Liver (tissue), 3 donors: ENCODE data around the gene NAA40.

Experiments
- GABPA ChIP-seq, 2 donors: IDR thresholded peaks in 1 of 2; conservative IDR thresholded peaks in 1 of 2; 2 replicates each; pipeline ENCODE4 v1.6.1; 2016; ENCODE audit warnings: antibody characterized with exemption in 2 of 2, mild to moderate bottlenecking in 1 of 2, moderate library complexity in 1 of 2
- HNF4A ChIP-seq, 2 donors: conservative IDR thresholded peaks; 2 replicates each; pipeline ENCODE4 v1.6.1; 2016; ENCODE audit warnings: antibody characterized with exemption in 2 of 2, mild to moderate bottlenecking in 2 of 2
- JUND ChIP-seq, 2 donors: IDR thresholded peaks; 2 replicates each; pipeline ENCODE4 v1.6.1; 2016; ENCODE audit warnings: antibody characterized with exemption in 2 of 2
- NR2F2 ChIP-seq: IDR thresholded peaks from 2 replicates; pipeline ENCODE4 v1.6.1; 2016; ENCODE audit warnings: antibody characterized with exemption
- RAD21 ChIP-seq, 2 donors: IDR thresholded peaks; 2 replicates each; pipeline ENCODE4 v1.6.1; 2016; ENCODE audit warnings: antibody characterized with exemption in 2 of 2, mild to moderate bottlenecking in 2 of 2
- SP1 ChIP-seq: IDR thresholded peaks from 2 replicates; pipeline ENCODE4 v1.6.1; 2018; ENCODE audit warnings: antibody characterized with exemption, mild to moderate bottlenecking
- TAF1 ChIP-seq: conservative IDR thresholded peaks from 2 replicates; pipeline ENCODE4 v1.6.1; 2016; ENCODE audit warnings: antibody characterized with exemption, mild to moderate bottlenecking
- YY1 ChIP-seq: IDR thresholded peaks from 2 replicates; pipeline ENCODE4 v1.6.1; 2016; ENCODE audit warnings: antibody characterized with exemption, mild to moderate bottlenecking
- TF ChIP-seq, protein P1 (sequence below): fragments of 150-350 bp; IDR thresholded peaks from 2 replicates; pipeline ENCODE4 v1.5.1; 2017; ENCODE audit warnings: improper control_type of control experiment, low read depth, low read length; ENCODE audit not compliant: missing input control
- TF ChIP-seq, protein P2 (sequence below): IDR thresholded peaks from 2 replicates; pipeline ENCODE4 v1.6.1; 2016; ENCODE audit warnings: antibody characterized with exemption, mild to moderate bottlenecking
- TF ChIP-seq, protein P3 (sequence below): IDR thresholded peaks from 2 replicates; pipeline ENCODE4 v1.6.1; 2016; ENCODE audit warnings: antibody characterized with exemption
- TF ChIP-seq, protein P4 (sequence below): IDR thresholded peaks from 2 replicates; pipeline ENCODE4 v1.6.1; 2016; ENCODE audit warnings: antibody characterized with exemption
- TF ChIP-seq, protein P5 (sequence below): IDR thresholded peaks from 2 replicates; pipeline ENCODE4 v1.6.1; 2016; ENCODE audit warnings: antibody characterized with exemption
- donor health status: healthy.
- donor health status: healthy.

DNA sequence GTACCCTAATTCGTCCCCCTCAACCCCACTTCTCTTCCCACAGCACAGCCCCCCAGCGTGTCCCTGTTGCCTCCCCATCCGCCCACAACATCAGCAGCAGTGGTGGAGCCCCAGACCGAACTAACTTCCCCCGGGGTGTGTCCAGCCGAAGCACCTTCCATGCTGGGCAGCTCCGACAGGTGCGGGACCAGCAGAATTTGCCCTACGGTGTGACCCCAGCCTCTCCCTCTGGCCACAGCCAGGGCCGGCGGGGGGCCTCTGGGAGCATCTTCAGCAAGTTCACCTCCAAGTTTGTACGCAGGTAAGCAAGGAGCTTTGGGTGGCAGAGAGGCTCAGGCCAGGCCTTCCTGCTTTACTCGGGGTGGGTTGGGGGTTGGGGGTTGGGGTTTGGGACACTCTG is 34.1 kb upstream of the NAA40 start:
- TF ChIP-seq, protein P1, sequence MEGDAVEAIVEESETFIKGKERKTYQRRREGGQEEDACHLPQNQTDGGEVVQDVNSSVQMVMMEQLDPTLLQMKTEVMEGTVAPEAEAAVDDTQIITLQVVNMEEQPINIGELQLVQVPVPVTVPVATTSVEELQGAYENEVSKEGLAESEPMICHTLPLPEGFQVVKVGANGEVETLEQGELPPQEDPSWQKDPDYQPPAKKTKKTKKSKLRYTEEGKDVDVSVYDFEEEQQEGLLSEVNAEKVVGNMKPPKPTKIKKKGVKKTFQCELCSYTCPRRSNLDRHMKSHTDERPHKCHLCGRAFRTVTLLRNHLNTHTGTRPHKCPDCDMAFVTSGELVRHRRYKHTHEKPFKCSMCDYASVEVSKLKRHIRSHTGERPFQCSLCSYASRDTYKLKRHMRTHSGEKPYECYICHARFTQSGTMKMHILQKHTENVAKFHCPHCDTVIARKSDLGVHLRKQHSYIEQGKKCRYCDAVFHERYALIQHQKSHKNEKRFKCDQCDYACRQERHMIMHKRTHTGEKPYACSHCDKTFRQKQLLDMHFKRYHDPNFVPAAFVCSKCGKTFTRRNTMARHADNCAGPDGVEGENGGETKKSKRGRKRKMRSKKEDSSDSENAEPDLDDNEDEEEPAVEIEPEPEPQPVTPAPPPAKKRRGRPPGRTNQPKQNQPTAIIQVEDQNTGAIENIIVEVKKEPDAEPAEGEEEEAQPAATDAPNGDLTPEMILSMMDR, result no peak
- TF ChIP-seq TAF1 (no peak), YY1 (no peak), SP1 (no peak), JUND (IDR thresholded peaks at IDR 0.05) (no peak), GABPA (IDR thresholded peaks at IDR 0.05 in 1 of 2, conservative IDR thresholded peaks at IDR 0.05 in 1 of 2) (no peak), NR2F2 (no peak), RAD21 (IDR thresholded peaks at IDR 0.05) (no peak), HNF4A (conservative IDR thresholded peaks at IDR 0.05) (no peak)
- TF ChIP-seq, protein P2, sequence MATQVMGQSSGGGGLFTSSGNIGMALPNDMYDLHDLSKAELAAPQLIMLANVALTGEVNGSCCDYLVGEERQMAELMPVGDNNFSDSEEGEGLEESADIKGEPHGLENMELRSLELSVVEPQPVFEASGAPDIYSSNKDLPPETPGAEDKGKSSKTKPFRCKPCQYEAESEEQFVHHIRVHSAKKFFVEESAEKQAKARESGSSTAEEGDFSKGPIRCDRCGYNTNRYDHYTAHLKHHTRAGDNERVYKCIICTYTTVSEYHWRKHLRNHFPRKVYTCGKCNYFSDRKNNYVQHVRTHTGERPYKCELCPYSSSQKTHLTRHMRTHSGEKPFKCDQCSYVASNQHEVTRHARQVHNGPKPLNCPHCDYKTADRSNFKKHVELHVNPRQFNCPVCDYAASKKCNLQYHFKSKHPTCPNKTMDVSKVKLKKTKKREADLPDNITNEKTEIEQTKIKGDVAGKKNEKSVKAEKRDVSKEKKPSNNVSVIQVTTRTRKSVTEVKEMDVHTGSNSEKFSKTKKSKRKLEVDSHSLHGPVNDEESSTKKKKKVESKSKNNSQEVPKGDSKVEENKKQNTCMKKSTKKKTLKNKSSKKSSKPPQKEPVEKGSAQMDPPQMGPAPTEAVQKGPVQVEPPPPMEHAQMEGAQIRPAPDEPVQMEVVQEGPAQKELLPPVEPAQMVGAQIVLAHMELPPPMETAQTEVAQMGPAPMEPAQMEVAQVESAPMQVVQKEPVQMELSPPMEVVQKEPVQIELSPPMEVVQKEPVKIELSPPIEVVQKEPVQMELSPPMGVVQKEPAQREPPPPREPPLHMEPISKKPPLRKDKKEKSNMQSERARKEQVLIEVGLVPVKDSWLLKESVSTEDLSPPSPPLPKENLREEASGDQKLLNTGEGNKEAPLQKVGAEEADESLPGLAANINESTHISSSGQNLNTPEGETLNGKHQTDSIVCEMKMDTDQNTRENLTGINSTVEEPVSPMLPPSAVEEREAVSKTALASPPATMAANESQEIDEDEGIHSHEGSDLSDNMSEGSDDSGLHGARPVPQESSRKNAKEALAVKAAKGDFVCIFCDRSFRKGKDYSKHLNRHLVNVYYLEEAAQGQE, result no peak
- TF ChIP-seq, protein P3, sequence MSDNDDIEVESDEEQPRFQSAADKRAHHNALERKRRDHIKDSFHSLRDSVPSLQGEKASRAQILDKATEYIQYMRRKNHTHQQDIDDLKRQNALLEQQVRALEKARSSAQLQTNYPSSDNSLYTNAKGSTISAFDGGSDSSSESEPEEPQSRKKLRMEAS, result no peak
- TF ChIP-seq, protein P4, sequence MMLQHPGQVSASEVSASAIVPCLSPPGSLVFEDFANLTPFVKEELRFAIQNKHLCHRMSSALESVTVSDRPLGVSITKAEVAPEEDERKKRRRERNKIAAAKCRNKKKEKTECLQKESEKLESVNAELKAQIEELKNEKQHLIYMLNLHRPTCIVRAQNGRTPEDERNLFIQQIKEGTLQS, result no peak
- TF ChIP-seq, protein P5, sequence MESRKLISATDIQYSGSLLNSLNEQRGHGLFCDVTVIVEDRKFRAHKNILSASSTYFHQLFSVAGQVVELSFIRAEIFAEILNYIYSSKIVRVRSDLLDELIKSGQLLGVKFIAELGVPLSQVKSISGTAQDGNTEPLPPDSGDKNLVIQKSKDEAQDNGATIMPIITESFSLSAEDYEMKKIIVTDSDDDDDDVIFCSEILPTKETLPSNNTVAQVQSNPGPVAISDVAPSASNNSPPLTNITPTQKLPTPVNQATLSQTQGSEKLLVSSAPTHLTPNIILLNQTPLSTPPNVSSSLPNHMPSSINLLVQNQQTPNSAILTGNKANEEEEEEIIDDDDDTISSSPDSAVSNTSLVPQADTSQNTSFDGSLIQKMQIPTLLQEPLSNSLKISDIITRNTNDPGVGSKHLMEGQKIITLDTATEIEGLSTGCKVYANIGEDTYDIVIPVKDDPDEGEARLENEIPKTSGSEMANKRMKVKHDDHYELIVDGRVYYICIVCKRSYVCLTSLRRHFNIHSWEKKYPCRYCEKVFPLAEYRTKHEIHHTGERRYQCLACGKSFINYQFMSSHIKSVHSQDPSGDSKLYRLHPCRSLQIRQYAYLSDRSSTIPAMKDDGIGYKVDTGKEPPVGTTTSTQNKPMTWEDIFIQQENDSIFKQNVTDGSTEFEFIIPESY, result no peak
